Measurements from ENCODE around the gene SEC14L2.
"Not testable (repeated sequence)": the region's sequence is repeated elsewhere in the genome, so short reads cannot be mapped to it uniquely, and the experiment has no call there.

Gene SEC14L2

GRCh38 chr22:30375312-30375849 is 21.4 kb upstream of the SEC14L2 start:
- DNase-seq (ENCODE audit: low spot score) = no peak

DNA sequence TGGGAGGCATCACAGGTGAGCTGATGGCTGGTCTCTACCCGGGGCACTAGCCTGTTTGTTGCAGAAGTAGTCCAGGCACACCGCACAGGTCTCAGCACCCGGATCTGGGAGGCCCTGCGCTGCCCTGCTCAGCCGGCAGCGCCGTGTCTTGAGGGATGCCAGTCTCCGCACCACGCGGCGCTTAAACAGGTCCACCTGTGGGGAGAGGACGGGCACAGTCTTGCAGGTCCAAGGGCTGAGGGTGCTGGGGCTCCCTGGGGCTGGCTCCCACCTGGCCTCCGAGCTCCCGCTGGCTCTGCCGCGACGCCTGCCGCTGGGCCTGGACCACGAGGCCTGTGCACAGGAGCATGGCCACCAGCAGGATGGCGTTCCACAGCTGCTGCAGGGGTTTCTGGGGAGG is 16.8 kb upstream of the SEC14L2 start:
- no peak for DNase-seq (ENCODE audit: low spot score)

DNA sequence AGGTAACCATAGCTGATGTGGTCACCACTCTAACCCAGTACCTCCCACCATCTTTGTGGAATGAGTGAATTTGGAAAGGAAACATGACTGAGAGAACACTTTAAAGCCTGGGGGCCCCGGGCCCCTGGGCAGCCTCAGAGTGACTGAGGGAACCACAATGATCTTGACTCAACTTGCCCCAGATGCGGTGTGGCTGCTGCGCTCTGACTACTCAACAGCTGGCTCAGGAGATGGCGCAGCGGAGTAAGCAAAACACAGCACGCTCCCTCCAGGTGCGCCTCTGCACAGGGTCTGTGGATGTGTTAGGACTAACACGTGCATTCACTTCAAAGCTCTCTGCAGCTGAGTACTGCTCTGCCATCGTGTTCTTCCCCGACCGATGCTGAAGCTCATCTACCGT is 15.6 kb upstream of the SEC14L2 start:
- no peak for DNase-seq (ENCODE audit: low spot score)

DNA sequence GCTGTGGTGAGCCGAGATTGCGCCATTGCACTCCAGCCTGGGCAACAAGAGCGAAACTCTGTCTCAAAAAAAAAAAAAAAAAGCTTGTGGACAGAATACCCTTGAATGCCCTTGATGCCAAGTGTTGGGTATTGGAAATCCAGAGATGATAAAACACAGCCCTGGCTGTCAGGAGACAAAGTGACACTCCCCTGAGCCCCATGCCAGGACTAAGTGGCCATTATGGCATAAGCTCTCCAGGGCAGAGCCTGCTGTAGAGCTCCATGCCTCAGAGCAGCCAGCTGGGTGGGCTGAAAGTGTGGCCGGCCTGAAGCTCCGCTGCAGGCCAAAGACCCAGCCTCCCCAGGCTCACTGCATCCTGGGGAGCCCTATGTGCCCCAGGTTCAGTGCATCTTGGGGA is 14.5 kb upstream of the SEC14L2 start:
- no peak for DNase-seq (ENCODE audit: low spot score)

DNA sequence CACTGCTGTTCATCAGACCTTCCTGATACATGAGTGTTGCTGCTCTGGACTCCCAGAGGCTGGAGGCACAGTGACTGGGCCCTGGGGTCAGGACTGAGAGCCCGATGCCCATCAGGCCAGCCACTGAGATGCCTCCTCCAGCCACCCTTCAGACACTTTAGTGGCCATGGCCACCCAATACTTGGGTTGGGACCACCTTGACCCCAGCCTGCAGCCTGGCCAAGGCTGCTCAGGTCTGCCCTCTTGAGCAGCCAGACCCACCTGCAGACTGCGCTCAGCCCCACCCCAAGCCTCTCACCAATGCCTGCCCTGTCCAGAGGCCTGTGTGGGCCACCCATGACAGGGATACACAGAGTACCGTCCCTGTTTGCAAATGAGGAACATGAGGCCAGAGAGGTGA is 13.8 kb upstream of the SEC14L2 start:
- no peak for DNase-seq (ENCODE audit: low spot score)

DNA sequence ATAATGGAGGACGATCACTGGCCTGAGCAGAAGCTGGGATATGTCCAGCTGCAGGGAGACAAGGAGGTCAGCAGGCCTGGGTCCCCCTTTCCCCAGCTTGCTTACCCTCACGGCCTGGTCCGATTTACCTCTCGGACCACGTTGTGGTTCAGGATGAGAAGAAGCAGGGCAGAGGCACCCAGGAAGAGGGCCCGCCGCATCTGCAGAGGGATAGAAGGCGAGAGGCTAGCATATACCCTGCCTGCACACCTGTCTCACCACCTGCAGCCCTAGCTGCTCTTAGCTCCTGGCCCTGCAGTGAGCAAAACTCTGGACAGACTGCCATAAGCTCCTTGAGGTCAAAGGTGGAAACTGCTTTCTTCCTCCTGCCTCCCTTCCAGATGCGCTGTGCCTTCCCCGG is 10.9 kb upstream of the SEC14L2 start:
- no peak for DNase-seq (ENCODE audit: low spot score)

GRCh38 chr22:30386608-30386959 is 10.2 kb upstream of the SEC14L2 start:
- DNase-seq (ENCODE audit: low spot score) = no peak

DNA sequence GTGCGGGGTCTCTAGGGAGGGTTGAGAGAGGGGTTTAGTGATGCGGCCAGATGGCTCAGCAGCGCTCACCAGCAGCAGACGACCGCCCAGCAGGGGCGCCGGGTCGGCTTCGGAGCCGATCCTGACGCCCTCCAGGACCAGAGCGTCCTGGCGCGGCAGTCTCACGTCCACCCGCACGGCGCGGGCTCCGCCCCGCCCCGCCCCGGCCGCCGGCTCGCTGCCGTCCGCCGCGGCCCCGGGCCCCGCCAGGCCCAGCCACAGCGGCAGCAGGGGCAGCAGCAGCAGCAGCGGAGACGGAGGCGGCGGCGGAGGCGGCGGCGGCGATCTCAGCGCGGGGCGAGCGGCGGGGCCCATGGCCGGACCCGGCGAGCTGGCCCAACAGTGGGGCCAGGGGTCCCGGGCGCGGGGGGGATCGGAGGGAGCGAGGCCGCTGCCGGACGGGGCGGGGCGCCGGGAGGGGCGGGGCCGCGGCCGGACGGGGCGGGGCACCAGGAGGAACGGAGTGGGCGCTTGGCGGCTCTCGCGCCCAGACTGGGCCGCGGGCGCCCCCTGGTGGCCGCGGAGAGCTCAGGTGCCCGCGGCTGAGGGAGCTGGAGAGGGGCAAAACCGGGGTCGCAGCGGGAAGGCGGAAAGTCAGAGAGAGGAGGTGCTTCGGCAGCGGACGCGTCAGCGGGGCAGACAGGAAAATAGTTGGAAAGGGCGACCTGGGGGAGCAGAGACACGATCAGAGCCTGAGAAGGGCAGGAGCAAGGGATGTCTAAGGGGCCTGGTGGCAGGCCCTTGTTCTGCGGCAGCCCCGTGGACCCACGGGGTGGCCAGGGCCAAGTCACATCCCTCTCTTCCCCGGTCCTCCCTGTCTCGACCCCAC is 9.6 kb upstream of the SEC14L2 start, which contains the start of gene RNF215:
RNF215 (minus strand) TSS at position 452 of the 868 bp plus-strand sequence; CDS start at position 354, 98 bp downstream.
- peak; percentile 74 for DNase-seq (ENCODE audit: low spot score)

DNA sequence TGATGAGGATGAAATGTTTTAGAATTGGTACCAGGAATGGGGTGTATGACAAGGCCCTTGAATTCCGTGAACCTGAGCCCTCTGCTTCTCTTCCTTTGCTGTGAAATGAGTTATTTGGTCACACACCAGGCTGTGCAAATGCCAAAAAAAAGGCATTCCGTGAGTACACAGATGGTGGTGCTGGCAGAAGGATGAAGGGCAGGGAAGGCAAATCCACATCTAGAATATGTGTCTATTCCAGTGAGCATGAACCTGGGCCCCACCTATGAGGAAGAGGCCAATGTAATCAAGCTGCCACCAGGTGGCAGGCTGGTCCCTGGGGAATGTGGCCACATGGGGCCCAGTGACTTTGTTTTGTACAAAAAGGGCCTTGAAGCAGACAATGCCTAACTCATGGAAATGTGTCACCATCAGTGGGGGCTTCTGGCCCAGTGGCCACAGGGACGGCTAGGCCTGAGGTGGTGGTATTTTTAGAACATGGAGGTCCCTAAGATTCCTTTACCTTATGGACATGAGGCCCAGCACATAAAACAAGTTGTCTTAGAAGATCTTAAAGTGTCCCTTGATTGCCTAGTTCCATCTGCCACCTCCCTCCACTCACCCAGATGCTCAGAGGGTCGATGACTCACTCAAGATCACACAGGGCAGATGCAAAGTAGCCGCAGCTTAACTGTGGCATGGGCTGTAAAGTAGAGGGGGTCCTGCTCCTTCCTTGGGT is 5.7 kb upstream of the SEC14L2 start:
- DNase-seq (ENCODE audit: low spot score) = peak; percentile 82

DNA sequence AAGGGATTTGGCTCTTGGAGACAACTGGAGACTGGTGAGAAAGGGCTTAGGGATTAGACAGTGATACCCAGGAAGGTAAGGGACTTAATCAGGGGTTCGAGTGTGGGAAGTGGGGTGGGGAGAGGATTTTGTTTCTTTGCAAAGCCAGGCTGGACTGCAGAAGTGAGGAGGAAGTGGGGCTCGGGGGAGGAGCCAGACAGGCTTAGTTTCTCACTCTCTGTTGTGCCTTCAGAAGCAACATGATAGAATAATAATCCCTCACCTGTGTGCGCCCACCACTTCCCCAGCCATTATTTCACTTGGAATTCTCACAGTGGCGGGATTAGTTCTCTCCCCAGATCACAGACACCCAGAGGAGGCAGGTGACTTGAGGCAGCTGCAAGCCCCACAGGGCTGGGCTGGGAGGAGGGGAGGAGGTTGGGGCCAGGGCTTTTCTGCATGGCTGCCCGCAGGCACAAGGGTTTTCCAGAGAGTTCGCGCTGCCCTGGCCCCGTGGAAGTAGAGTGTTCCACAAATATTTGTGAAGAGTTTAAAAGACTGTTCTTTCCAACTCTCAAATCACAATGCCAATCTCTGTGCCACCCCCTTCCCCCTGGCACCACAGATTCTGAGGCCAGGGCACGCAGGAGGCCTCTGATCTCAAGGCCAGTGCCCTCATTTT is 4.0 kb upstream of the SEC14L2 start:
- DNase-seq (ENCODE audit: low spot score) = no peak

- no peak for DNase-seq (ENCODE audit: low spot score)
Observed at GRCh38 chr22:30393322-30393680, 3.5 kb upstream of the SEC14L2 start.

DNA sequence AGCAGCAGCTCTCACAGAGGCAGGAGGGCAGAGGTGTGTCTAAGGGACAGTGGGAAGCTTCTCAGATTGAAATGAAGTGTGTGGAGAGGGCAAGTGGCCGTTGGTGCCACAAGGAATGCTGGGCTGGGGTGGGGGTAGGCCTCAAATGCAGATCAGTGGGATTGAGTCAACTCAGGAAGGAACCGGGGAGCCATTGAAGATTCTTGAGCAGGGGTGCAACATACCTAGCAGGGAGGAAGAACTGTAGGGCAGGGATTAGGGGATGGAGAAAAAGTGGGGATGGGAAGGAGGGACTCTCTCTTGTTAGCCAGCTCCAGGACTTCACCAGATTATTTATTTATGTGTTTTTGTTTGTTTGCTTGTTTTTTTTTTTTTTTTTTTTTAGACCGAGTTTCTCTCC is 2.9 kb upstream of the SEC14L2 start:
- no peak for DNase-seq (ENCODE audit: low spot score)

- DNase-seq (ENCODE audit: low spot score) = no peak
Observed at GRCh38 chr22:30397656-30398635, 1.1 kb downstream of the SEC14L2 start.

DNA sequence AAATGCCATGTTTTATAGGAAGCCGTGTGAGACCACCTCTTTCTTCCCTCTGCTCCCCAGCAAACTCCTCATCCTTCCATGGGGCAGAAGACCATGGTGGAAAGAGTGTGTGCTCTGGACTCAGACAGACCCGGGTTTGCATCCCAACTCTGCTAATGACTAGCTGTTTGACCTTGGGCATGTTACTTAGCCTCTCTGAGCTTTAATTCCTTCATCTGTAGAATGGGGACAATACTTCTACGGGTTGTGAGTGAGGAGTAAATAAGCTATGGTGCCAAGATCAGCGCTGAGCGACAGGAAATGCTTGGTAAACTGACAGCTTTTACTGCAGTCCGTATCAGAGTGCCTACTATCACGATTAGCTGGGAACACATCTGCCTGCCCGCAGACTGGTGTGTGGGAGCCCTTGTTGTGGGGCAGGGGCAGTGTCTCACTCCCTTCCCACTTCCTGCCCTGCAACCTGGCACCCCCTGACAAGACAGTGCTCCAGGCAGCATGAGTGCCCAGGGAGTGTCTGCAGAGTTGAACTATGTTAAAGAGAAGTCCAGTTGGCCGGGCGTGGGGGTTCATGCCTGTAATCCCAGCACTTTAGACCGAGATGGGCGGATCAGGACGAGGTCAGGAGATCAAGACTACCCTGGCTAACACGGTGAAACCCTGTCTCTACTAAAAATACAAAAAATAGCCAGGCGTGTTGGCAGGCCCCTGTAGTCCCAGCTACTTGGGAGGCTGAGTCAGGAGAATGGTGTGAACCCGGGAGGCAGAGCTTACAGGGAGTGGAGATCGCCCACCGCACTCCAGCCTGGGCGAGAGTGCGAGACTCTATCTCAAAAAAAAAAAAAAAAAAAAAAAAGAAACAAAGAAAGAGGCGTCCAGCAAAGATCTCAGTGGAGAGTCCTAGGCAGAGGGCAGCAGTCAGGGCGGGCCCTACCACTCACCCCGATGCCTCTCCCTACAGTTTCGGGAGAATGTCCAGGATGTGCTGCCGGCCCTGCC is 2.2 kb downstream of the SEC14L2 start:
- peak; percentile 2 for DNase-seq (ENCODE audit: low spot score)

GRCh38 chr22:30399718-30400117 is 2.9 kb downstream of the SEC14L2 start:
- DNase-seq (ENCODE audit: low spot score) = no peak

GRCh38 chr22:30400159-30400558 is 3.3 kb downstream of the SEC14L2 start:
- no peak for DNase-seq (ENCODE audit: low spot score)

DNA sequence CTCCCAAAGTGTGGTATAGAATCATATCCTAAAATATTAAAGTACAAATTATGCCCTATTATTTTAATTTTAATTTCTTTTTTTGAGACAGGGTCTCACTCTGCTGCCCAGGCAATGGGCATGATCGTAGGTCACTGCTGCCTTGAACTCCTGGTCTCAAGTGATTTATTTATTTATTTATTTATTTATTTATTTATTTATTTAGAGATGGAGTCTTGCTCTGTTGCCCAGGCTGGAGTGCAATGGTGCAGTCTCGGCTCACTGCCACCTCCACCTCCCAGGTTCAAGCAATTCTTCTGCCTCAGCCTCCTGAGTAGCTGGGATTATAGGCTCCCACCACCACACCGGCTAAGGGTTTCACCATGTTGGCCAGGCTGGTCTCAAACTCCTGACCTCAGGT is 4.2 kb downstream of the SEC14L2 start:
- DNase-seq (ENCODE audit: low spot score) = not testable (repeated sequence)

DNA sequence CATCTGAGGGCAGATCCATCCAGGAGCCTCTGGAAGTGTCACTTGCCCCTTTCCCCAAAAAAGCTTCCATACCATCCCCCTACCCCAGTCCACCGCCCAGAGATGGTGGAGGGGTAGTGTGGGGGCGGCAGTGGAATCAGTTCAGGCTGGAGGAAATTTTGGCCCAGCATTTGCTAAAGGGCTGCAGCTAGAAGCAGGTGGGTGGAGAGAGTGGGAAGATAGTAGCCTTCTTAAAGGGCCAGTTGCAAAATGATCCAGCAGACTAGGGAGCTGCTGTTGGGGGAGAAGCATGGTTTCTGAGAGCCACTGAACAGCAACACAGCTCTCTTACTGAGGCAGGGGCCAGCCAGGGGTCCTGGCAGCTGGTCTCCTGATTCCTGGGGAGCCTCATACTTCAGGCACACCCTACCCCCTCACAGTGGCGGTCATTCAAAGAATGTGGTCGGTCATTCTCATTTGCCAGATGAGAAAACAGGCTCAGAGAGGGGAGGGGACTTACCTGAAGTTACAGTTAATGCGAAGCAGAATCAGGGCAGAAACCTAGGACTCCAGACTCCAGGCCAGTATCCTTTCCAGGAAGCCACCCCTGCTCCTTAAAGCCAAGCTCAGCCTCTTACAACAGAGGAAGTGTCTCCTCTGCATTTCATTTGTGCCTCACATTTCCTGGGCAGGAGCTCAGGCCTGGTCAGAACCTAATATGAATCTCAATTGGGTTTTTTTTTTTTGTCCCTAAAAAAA is 5.4 kb downstream of the SEC14L2 start:
- no peak for DNase-seq (ENCODE audit: low spot score)

DNA sequence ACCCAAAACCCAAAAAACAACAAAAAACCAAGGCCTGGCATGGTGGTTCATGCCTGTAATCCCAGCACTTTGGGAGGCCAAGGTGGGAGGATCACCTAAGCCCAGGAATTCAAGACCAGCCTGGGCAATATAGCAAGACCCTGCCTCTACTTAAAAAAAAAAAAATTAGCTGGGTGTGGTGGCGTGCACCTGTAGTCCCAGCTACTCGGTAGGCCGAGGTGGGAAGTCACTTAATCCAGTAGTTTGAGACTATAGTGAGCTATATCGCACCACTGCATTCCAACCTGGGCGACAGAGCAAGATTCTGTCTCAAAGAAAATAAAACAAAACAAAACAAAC is 5.9 kb downstream of the SEC14L2 start:
- DNase-seq (ENCODE audit: low spot score) = not testable (repeated sequence)

GRCh38 chr22:30404307-30404706 is 7.5 kb downstream of the SEC14L2 start:
- no peak for DNase-seq (ENCODE audit: low spot score)

Data from CD4-positive, alpha-beta T cell treated with Interleukin-2 at 100 ng/mL for 4 hours (primary cell).